Endometrial microvascular endothelial cells (primary cell): ENCODE measurements around the gene POLR2E. TPM values are rescaled to one million over a fixed set of nuclear protein-coding genes. Genes with fewer than 3 reads are reported as not detected.

Experiments
- in situ Hi-C: cut with HindIII; loops from 2 replicates; pipeline ENCODE4 v1.10.0; 2017; ENCODE audit warnings: low sequenced_read_pairs, low pct_unique_long_range_greater_than_20kb; ENCODE audit errors: inconsistent ontology term
- total RNA-seq: library from RNA; depleted of rRNA; stranded (reverse); fragments of >200 nt; gene quantifications from one replicate; pipeline ENCODE4 v1.2.3, GENCODE V29; 2015; ENCODE audit errors: inconsistent ontology term

POLR2E gene
- total RNA-seq, 1 donor from 2014 or later, result 304 TPM

DNA sequence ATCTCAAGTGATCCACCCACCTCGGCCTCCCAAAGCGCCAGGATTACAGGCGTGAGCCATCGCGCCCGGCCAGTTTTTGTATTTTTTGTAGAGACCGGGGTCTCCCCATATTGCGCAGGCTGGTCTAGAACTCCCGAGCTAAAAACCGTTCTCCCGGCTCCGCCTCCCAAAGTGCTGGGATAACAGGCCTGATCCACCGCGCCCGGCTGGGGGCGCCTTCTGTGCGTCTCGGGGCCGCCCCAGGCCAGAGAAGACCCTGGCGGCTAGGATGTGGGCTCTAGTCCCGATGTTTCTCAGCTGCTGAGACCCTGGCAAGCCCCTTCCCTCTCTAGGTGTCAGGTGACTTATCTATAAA, 24.6 kb downstream of the POLR2E start:
- in situ Hi-C loops, result no loop called here

DNA sequence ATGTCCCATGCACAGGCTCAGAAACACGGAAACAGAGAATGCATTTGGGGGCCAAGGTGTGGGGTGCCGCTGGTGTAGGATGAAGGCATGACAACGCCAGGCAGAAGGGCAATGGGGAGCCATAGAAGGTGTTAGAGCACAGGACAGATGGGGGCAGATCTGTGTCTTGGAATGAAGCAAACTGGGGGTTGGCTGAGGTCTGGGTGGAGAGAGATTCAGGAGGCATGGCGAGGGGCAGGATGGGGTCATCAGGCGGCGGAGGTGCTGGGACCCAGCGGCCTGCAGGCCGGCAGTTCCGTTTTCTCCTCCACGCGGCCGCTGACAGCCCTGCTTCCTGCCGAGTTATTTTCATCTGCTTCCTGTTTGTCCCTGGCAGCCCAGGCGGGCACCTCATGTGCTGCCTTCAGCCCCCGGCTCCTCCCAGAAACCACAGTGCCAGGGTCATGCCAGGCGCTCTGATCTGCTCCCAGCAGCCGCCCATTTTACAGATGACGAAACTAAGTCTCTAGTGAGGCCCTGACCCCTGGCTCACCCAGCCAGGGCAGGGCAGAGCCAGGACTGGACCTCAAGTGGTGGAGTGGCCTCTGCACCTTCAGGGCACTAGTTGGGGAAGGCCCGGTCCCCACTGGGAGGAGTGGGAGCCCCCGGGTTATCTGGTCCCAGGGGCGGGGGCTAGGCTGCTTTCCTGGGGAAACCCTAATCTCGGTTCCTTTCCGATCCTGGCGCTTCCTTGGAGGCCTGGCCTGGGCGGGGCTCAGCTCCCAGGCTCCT, 26.0 kb downstream of the POLR2E start:
- in situ Hi-C loops, result no loop called here

DNA sequence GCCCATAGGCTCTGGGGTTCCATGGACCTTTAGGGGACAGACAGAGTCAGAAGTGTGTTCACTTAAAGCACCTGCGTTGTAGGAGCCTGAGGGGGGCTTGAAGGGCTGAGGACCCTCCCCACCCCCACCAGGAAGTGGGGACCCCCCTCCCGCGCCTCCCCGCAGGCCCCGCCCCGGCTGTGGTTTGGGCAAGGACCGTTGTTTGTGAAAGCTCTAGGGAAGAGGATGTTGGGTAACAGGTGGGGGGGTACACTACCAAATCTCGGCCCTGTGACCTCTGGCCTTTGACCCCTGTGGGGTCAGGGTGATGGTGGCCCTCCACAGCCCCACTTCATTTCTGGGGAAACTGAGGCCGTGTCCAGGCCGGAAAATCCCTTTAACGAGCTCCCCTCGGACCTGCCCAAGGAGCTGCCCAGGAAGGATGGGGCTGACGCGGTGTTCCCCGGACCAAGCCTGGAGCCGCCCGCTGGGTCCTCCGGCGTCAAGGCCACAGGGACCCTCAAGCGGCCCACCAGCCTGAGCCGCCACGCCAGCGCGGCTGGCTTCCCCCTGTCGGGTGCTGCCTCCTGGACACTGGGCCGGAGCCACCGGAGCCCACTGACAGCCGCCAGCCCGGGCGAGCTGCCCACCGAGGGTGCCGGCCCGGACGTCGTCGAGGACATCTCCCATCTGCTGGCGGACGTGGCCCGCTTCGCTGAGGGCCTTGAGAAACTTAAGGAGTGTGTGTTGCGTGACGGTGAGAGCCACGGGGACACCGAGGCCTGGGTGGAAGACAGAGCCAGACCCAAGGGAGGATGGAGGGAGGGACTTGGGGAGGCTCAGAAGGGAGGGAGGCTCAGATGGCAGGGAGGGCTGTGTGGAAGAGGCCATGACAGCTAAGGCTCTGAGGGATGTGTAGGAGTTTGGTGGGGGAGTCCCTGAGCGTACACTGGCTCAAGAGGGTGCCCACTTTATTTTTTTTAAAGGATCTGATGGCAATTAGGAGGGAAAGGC, 26.9 kb downstream of the POLR2E start:
- in situ Hi-C loops, result no loop called here

- in situ Hi-C loops, result no loop called here
Measured at GRCh38 chr19:1067341-1067957, 27.7 kb downstream of the POLR2E start.

DNA sequence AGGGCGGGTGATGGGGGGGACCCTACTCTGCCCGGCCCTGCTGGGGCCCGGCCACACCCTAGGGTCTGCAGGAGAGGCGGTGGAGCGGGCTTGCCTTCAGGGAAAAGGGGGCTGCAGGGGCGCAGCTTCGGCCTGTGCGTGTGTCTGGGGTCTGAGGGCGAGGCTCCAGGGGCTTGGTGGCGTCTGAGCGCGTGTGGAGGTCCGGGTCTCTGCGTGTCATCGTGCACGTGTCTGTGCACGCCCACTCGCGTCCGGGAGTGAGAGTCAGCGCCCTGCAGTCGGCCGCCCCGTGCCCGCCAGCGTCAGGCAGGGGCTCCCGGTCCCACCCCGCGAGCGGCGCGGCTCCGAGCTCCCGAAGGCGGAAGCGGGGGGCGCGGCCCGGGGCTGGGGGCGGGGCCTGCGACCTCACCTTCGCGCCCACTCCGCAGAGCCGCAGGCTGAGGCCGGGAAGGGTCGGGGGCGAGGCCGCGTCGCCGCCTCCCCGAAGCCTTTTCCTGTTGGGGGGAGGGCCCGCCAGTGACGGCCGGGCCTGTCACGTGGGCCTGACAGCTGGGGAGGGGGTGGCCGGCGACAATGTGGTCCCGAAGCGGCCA, 28.3 kb downstream of the POLR2E start, which contains the start of gene ARHGAP45:
Gene ARHGAP45, plus strand, starts transcription at position 420 of the 593 bp plus-strand sequence. CDS start 239 bp downstream, outside the sequence.
- in situ Hi-C loops, result no loop called here

DNA sequence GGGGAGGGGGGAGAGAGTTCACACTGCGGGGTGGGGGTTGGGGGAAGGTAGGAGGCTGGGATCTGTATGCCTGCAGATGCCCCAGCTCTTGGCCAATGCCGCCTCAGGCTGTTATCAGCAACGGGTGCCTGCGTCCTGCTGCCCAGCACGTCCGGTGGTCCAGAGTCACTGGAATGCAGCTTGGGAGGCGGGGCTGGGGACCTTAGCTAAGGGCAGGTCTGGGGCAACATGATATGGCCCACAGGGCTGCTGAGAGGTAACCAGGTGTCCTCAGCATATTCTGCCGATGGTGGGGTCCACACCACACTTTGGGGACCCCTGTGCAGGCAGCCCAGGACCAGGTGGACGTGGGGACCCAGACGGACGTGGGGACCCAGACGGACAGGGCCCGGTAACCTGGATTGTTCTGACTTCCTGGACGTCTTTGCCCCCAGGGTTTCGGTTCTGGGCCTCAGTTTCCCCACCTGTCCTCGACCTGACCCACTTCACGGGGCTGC, 28.9 kb downstream of the POLR2E start:
- in situ Hi-C loops, result no loop called here

DNA sequence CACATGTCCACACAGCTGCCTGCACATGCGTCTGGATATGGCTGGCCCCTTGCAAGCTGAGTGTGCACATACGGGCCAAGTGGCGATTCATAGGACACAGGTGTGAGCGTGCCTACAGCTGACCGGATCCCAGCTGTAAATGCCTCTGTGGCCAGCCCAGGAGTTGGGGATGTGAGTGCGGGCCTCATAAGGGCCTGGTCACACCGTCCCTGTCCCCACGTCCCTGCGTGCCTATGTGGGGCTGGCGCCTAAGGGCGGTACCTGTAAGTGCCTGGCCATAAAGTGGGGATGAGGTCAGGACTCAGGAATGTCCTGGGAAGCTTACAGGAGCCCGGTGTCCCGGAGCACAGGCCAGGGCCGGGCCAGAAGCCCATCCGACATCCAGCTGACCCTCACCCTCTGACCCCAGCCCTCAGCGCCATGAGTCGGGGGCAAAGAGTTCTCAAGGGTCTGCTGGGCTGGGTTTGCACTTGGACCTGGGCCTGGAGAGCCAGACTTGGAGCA, 29.5 kb downstream of the POLR2E start:
- in situ Hi-C loops, result no loop called here

- in situ Hi-C loops, result no loop called here
Measured at GRCh38 chr19:1064661-1065605, 30.2 kb downstream of the POLR2E start.

- in situ Hi-C loops, result no loop called here
Measured at GRCh38 chr19:1063909-1064660, 31.1 kb downstream of the POLR2E start.

DNA sequence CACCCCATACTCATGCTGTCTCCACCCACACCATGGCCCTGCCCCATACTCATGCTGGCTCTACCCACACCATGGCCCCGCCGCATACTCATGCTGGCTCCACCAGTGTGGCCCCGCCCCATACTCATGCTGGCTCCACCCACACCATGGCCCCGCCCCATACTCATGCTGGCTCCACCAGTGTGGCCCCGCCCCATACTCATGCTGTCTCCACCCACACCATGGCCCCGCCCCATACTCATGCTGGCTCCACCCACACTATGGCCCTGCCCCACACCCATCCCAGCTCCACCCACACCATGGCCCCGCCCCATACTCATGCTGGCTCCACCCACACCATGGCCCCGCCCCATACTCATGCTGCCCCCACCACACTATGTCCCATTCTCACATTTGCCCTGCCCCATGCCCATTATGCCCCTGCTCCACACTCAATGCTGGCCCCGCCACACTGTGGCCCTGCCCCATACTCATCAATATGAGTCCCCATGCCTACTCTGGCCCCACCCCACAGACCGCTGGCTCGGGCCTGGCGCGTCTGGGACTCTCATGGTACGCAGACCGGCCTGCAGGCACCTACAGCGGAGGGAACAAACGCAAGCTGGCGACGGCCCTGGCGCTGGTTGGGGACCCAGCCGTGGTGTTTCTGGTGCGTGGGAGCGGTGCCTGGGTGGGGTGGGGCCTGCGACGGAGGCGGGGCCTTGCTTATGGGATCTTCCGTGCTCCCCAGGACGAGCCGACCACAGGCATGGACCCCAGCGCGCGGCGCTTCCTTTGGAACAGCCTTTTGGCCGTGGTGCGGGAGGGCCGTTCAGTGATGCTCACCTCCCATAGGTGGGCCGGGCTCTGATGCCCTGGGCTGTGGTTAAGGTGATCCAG, 31.9 kb downstream of the POLR2E start:
- in situ Hi-C loops, result no loop called here

- in situ Hi-C loops, result no loop called here
Measured at GRCh38 chr19:1062387-1063029, 32.7 kb downstream of the POLR2E start.

DNA sequence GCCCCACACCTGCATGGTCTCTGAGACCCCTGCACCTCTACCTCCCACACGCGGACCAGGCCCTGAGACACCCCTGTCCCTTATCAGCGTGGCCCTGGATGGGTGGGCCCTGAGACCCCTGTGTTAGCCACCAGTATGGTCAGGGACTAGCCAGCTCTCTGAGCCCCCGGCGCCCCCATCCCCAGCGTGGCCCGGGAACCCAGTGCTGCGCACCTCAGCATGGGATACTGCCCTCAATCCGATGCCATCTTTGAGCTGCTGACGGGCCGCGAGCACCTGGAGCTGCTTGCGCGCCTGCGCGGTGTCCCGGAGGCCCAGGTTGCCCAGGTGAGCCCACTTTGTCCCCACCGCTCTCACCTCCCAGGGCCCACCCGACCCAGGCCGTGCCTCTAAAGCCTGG, 33.2 kb downstream of the POLR2E start:
- in situ Hi-C loops, result no loop called here

GRCh38 chr19:1060689-1061088, 34.5 kb downstream of the POLR2E start:
- in situ Hi-C loops, result no loop called here

DNA sequence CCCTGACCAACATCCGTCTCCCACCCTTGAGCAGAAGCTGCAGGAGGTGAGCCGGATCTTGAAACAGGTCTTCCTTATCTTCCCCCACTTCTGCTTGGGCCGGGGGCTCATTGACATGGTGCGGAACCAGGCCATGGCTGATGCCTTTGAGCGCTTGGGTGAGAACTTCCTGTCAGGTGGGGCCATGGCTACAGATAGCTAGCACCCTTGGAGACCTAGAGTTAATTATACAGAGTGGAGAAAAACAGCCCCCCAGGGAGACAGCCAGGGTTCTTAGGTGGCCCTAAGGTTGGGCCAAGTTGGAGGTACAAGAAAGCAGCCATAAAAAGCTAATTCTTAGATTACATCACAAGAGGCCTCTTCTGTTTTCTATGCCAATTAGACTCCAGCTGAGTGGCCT, 37.1 kb downstream of the POLR2E start:
- in situ Hi-C loops, result no loop called here

GRCh38 chr19:1057176-1057855, 37.9 kb downstream of the POLR2E start:
- in situ Hi-C loops, result no loop called here
